Loucy (cell line): ENCODE data around the gene FREM1.

Experiments used
- H2AFZ ChIP-seq: fragments of 200-600 bp; sonication (generic); 2 replicates; pipeline ENCODE4 v1.6.0; 2016; ENCODE audit warnings: antibody characterized with exemption, mild to moderate bottlenecking, low read length, moderate library complexity
- H3F3A ChIP-seq: fragments of 200-600 bp; 2 replicates; pipeline ENCODE4 v1.6.0; 2016; ENCODE audit warnings: antibody characterized with exemption, low read depth, mild to moderate bottlenecking
- H3K27me3 ChIP-seq: fragments of 200-600 bp; sonication (generic); 2 replicates; pipeline ENCODE4 v1.6.1; 2014; ENCODE audit warnings: low read length, mild to moderate bottlenecking; ENCODE audit not compliant: insufficient read depth, poor library complexity, severe bottlenecking
- H3K36me3 ChIP-seq: fragments of 200-600 bp; sonication (generic); 2 replicates; pipeline ENCODE4 v1.6.1; 2016; ENCODE audit warnings: low read length; ENCODE audit not compliant: insufficient read depth
- H3K4me1 ChIP-seq: fragments of 200-600 bp; sonication (generic); 2 replicates; pipeline ENCODE4 v1.5.1; 2014; ENCODE audit warnings: low read length, mild to moderate bottlenecking; ENCODE audit not compliant: insufficient read depth, poor library complexity, severe bottlenecking
- H3K4me2 ChIP-seq: fragments of 200-600 bp; sonication (generic); 2 replicates; pipeline ENCODE4 v1.6.0; 2014; ENCODE audit warnings: antibody characterized with exemption, low read length, low read depth, mild to moderate bottlenecking; ENCODE audit not compliant: poor library complexity, severe bottlenecking
- H3K4me3 ChIP-seq: fragments of 200-600 bp; sonication (generic); 2 replicates; pipeline ENCODE4 v1.5.1; 2014; ENCODE audit warnings: low read length, mild to moderate bottlenecking, mixed read lengths; ENCODE audit not compliant: poor library complexity, severe bottlenecking
- H3K79me2 ChIP-seq: fragments of 200-600 bp; sonication (generic); 2 replicates; pipeline ENCODE4 v1.6.1; 2014; ENCODE audit warnings: low read length; ENCODE audit not compliant: insufficient read depth
- H3K9ac ChIP-seq: fragments of 200-600 bp; sonication (generic); 2 replicates; pipeline ENCODE4 v1.6.0; 2014; ENCODE audit warnings: mild to moderate bottlenecking, low read depth, low read length, moderate library complexity; ENCODE audit not compliant: poor library complexity, severe bottlenecking
- H3K9me2 ChIP-seq: fragments of 200-600 bp; sonication (generic); replicated peaks from 2 replicates; pipeline ENCODE4 v1.6.1; 2016; ENCODE audit warnings: low read depth, low read length, mixed read lengths
- H3K9me3 ChIP-seq: fragments of 200-600 bp; sonication (generic); 2 replicates; pipeline ENCODE4 v1.6.1; 2014; ENCODE audit warnings: mild to moderate bottlenecking, antibody characterized with exemption, low read length, low read depth; ENCODE audit not compliant: insufficient read depth
- H4K20me1 ChIP-seq: fragments of 200-600 bp; sonication (generic); 2 replicates; pipeline ENCODE4 v1.6.0; 2014; ENCODE audit warnings: antibody characterized with exemption, low read length, mild to moderate bottlenecking; ENCODE audit not compliant: insufficient read depth, poor library complexity, severe bottlenecking
- EZH2phosphoT487 ChIP-seq: fragments of 200-600 bp; IDR thresholded peaks from 2 replicates; pipeline ENCODE4 v1.6.1; 2018; ENCODE audit warnings: antibody characterized with exemption, mild to moderate bottlenecking, moderate library complexity, borderline replicate concordance
- TF ChIP-seq, protein P1 (sequence below): fragments of 200-600 bp; sonication (generic); conservative IDR thresholded peaks from 2 replicates; pipeline ENCODE4 v1.5.1; 2014; ENCODE audit warnings: mild to moderate bottlenecking, antibody characterized with exemption, low read length

The FREM1 gene

DNA sequence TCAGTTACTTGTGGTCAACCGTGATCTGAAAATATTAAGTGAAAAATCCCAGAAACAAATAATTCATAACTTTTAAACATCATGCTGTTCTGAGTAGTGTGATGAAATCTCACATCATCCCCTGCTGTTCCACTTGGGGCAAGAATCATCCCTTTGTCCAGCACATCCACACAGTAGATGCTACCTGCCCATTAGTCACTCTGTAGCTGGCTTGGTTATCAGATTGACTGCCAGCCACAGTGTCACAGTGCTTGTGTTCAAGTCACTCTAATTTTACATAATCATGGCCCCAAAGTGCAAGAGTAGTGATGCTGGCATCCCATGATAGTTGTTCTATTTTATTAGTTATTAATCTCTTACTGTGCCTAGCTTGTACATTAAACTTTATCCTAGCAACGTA is 148.6 kb downstream of the FREM1 start:
- Histone ChIP-seq H3K9me3 (no peaks in the 10 kb centered on the region), H2AFZ (no peak overlapping the region), H3K4me3 (no peak overlapping the region), H3K4me1 (no peaks in the 10 kb centered on the region), H4K20me1 (no peaks in the 10 kb centered on the region), H3K79me2 (no peaks in the 10 kb centered on the region), H3K9me2 (no peaks in the 10 kb centered on the region), H3F3A (no peaks in the 10 kb centered on the region), H3K36me3 (no peaks in the 10 kb centered on the region), H3K27me3 (no peaks in the 10 kb centered on the region), H3K9ac (no peak overlapping the region), H3K4me2 (no peak overlapping the region)
- no peak for TF ChIP-seq EZH2phosphoT487
- TF ChIP-seq, protein P1, sequence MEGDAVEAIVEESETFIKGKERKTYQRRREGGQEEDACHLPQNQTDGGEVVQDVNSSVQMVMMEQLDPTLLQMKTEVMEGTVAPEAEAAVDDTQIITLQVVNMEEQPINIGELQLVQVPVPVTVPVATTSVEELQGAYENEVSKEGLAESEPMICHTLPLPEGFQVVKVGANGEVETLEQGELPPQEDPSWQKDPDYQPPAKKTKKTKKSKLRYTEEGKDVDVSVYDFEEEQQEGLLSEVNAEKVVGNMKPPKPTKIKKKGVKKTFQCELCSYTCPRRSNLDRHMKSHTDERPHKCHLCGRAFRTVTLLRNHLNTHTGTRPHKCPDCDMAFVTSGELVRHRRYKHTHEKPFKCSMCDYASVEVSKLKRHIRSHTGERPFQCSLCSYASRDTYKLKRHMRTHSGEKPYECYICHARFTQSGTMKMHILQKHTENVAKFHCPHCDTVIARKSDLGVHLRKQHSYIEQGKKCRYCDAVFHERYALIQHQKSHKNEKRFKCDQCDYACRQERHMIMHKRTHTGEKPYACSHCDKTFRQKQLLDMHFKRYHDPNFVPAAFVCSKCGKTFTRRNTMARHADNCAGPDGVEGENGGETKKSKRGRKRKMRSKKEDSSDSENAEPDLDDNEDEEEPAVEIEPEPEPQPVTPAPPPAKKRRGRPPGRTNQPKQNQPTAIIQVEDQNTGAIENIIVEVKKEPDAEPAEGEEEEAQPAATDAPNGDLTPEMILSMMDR = no peak

DNA sequence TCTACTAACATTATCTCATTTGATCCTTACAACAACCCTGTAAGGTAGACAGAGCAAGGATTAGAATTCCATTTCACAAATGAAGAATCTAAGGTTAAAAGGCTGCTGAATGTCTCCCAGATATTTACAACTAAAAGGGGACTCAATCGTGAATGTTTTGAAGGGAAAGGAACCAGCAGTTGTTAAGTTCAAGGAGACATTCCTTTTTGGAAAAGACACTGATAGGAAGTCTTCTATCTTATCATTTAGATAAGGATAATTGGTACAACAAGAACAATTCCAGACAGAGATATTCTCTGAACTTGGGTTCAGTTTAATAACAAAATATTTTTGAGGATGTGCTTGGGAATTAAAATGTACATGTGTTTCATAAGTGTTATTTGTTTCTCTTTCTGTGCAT is 150.2 kb downstream of the FREM1 start:
- no peaks in the 10 kb centered on the region for H3K4me1 ChIP-seq
- H3K79me2 ChIP-seq = no peaks in the 10 kb centered on the region
- H3K4me2 ChIP-seq = no peak overlapping the region
- no peaks in the 10 kb centered on the region for H3K9me2 ChIP-seq
- no peaks in the 10 kb centered on the region for H3K36me3 ChIP-seq
- no peaks in the 10 kb centered on the region for H4K20me1 ChIP-seq
- H3K9ac ChIP-seq = no peak overlapping the region
- H3K9me3 ChIP-seq = no peaks in the 10 kb centered on the region
- TF ChIP-seq, protein P1 = no peak
- TF ChIP-seq EZH2phosphoT487 = no peak
- no peak overlapping the region for H3K4me3 ChIP-seq
- H2AFZ ChIP-seq = no peak overlapping the region
- no peaks in the 10 kb centered on the region for H3K27me3 ChIP-seq
- H3F3A ChIP-seq = no peaks in the 10 kb centered on the region

DNA sequence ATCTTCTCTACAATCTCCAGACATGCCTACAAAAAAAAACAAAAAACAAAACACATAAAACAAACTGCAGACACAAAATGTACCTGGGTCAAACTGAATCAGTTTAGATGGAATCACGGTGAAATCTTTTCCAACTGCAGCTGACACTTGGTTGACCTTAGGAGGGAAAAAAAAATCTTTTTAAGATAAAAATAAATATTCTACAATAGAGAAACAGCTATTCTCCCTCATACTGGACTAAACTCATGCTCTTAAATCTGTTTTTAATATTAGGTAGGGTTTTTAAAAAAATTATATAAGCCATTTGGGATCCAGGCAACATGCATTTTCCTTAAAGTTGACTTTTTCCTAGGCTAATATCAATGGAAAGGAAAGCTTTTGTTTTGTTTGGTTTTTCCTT is 153.9 kb downstream of the FREM1 start:
- TF ChIP-seq EZH2phosphoT487 = no peak
- TF ChIP-seq, protein P1 = no peak
- Histone ChIP-seq H3K9me3 (no peaks in the 10 kb centered on the region), H3F3A (no peaks in the 10 kb centered on the region), H3K4me1 (no peaks in the 10 kb centered on the region), H4K20me1 (no peaks in the 10 kb centered on the region), H3K27me3 (no peaks in the 10 kb centered on the region), H3K79me2 (no peaks in the 10 kb centered on the region), H2AFZ (no peak overlapping the region), H3K9me2 (no peaks in the 10 kb centered on the region), H3K36me3 (no peaks in the 10 kb centered on the region), H3K4me3 (no peak overlapping the region), H3K4me2 (no peak overlapping the region), H3K9ac (no peak overlapping the region)
